HepG2 (cell line): ENCODE data around the gene RAB23. TPM values are rescaled to one million over a fixed set of nuclear protein-coding genes. Genes with fewer than 3 reads are reported as not detected.

Source experiments
- ATAC-seq: fragments of 200-7000 bp; cut with Tn5 transposase; 3 replicates; pipeline ENCODE4 v1.9.1; 2020; ENCODE audit warnings: mild to moderate bottlenecking, moderate library complexity
- BruUV-seq: library from RNA; stranded (reverse); fragments of 400-500 nt; replicated peaks from 2 replicates; lab custom pipeline; 2021; lab: Mats Ljungman, UMichigan
- CTCF ChIA-PET: fragments of 300-600 bp; formaldehyde crosslinking; extraction: SDS; loops from one replicate; lab custom pipeline; 2021; ENCODE audit warnings: low total read pairs, inconsistent platforms, low intra/inter-chr PET ratio; lab: Yijun Ruan, JAX
- POLR2A ChIA-PET: fragments of 350-600 bp; sonication (Branson Sonifier 250); formaldehyde crosslinking; loops from one replicate; lab custom pipeline; 2020; ENCODE audit warnings: antibody characterized with exemption, inconsistent platforms; lab: Yijun Ruan, JAX
- DNase-seq: peaks from one replicate; pipeline ENCODE4 v3.0.0-alpha.2; 2015; ENCODE audit warnings: low spot score
- FAIRE-seq: peaks from 3 replicates; lab custom pipeline; 2011; peaks lifted over from hg19 to GRCh38; lab: Jason Lieb, UNC
- H2AFZ ChIP-seq: one replicate; pipeline ENCODE4 v1.6.1; 2011; ENCODE audit warnings: low read length, inconsistent platforms
- H3K27ac ChIP-seq: fragments of 300-600 bp; 3 replicates; pipeline ENCODE4 v1.8.0; 2011; ENCODE audit warnings: mixed run types, mild to moderate bottlenecking, mixed read lengths, low read length, inconsistent platforms; ENCODE audit not compliant: insufficient read depth; ENCODE audit errors: extremely low read length
- H3K27me3 ChIP-seq, 2 experiments: fragments of 200-600 bp in 1 of 2; 2 replicates in 1 of 2; 3 replicates in 1 of 2; pipeline versions ENCODE4 v1.6.0 to v1.8.0; 2011; ENCODE audit warnings: low read length in 2 of 2, mild to moderate bottlenecking in 2 of 2, moderate library complexity in 2 of 2, inconsistent platforms in 1 of 2; ENCODE audit not compliant: insufficient read depth in 2 of 2, control insufficient read depth in 1 of 2
- H3K36me3 ChIP-seq, 2 experiments: fragments of 200-600 bp in 1 of 2; replicated peaks in 1 of 2; 2 replicates in 1 of 2; 3 replicates in 1 of 2; pipeline versions ENCODE4 v1.5.1 to v1.8.0; 2011; ENCODE audit warnings: low read length in 2 of 2, inconsistent platforms in 1 of 2; ENCODE audit not compliant: insufficient read depth in 2 of 2, control insufficient read depth in 1 of 2
- H3K4me1 ChIP-seq: 2 replicates; pipeline ENCODE4 v1.5.1; 2012; ENCODE audit warnings: low read length, inconsistent platforms; ENCODE audit not compliant: insufficient read depth
- H3K4me2 ChIP-seq: 2 replicates; pipeline ENCODE4 v1.6.0; 2011; ENCODE audit warnings: low read depth, low read length, inconsistent platforms
- H3K4me3 ChIP-seq, 3 experiments: fragments of 200-600 bp in 1 of 3; sonication (generic), shearing (Covaris generic) in 1 of 3; replicated peaks in 1 of 3; 2 replicates each; pipeline ENCODE4 v1.5.1; 2011 to 2016; ENCODE audit warnings: low read length in 3 of 3, inconsistent platforms in 2 of 3, low read depth in 2 of 3, mild to moderate bottlenecking in 2 of 3, control low read depth in 1 of 3, mixed read lengths in 1 of 3; ENCODE audit not compliant: insufficient read depth in 1 of 3
- H3K79me2 ChIP-seq: one replicate; pipeline ENCODE4 v1.6.1; 2011; ENCODE audit warnings: low read length, inconsistent platforms; ENCODE audit not compliant: insufficient read depth
- H3K9ac ChIP-seq: 2 replicates; pipeline ENCODE4 v1.6.0; 2011; ENCODE audit warnings: mild to moderate bottlenecking, low read depth, low read length, inconsistent platforms; ENCODE audit not compliant: insufficient read depth
- H3K9me3 ChIP-seq: 2 replicates; pipeline ENCODE4 v1.5.1; 2012; ENCODE audit warnings: mild to moderate bottlenecking, low read length
- H4K20me1 ChIP-seq: 2 replicates; pipeline ENCODE4 v1.6.0; 2011; ENCODE audit warnings: inconsistent platforms, mild to moderate bottlenecking, low read length, moderate library complexity; ENCODE audit not compliant: insufficient read depth
- BCL6 ChIP-seq: IDR thresholded peaks from 2 replicates; pipeline ENCODE4 v1.6.1; 2016; ENCODE audit warnings: missing genetic modification reagents, missing compliant biosample characterization
- EP300 ChIP-seq, 3 experiments: sonication (generic) in 1 of 3; formaldehyde crosslinking in 1 of 3; IDR thresholded peaks; 2 replicates each; pipeline versions ENCODE4 v1.5.1 to v1.6.1; 2011 to 2020; ENCODE audit warnings: low read depth in 2 of 3, low read length in 2 of 3, borderline replicate concordance in 1 of 3, improper control_type of control experiment in 1 of 3, mild to moderate bottlenecking in 1 of 3, missing genetic modification reagents in 1 of 3, moderate library complexity in 1 of 3
- FOXJ3 ChIP-seq: sonication (generic); formaldehyde crosslinking; IDR thresholded peaks from 2 replicates; pipeline ENCODE4 v1.4.0; 2020; ENCODE audit warnings: missing genetic modification reagents, mild to moderate bottlenecking, borderline replicate concordance
- GATAD2A ChIP-seq: IDR thresholded peaks from 2 replicates; pipeline ENCODE4 v1.6.1; 2016
- HCFC1 ChIP-seq: fragments of 150-350 bp; IDR thresholded peaks from 2 replicates; pipeline ENCODE4 v1.6.1; 2014; ENCODE audit warnings: low read depth, low read length
- HMGA1 ChIP-seq: sonication (generic); formaldehyde crosslinking; conservative IDR thresholded peaks from 2 replicates; pipeline ENCODE4 v1.4.0; 2020; ENCODE audit warnings: missing genetic modification reagents
- HNF4A ChIP-seq: sonication (generic); formaldehyde crosslinking; IDR thresholded peaks from 2 replicates; pipeline ENCODE4 v1.4.0; 2020; ENCODE audit warnings: missing genetic modification reagents
- MAFG ChIP-seq: sonication (generic); formaldehyde crosslinking; IDR thresholded peaks from 2 replicates; pipeline ENCODE4 v1.5.1; 2020; ENCODE audit warnings: mild to moderate bottlenecking, missing genetic modification reagents
- NCOA2 ChIP-seq: sonication (generic); formaldehyde crosslinking; IDR thresholded peaks from 2 replicates; pipeline ENCODE4 v1.8.0; 2022; ENCODE audit warnings: inconsistent platforms
- NCOR1 ChIP-seq: fragments of 200-600 bp; sonication (generic); IDR thresholded peaks from 2 replicates; pipeline ENCODE4 v1.7.0; 2017; ENCODE audit warnings: antibody characterized with exemption, low read length, borderline replicate concordance
- SATB2 ChIP-seq: sonication (generic); formaldehyde crosslinking; IDR thresholded peaks from 2 replicates; pipeline ENCODE4 v1.5.0; 2020; ENCODE audit warnings: missing genetic modification reagents
- SOX13 ChIP-seq, 3 experiments: fragments of 450-650 bp in 1 of 3; sonication (generic) in 1 of 3; formaldehyde crosslinking in 1 of 3; IDR thresholded peaks in 2 of 3; conservative IDR thresholded peaks in 1 of 3; 2 replicates each; pipeline versions ENCODE4 v1.5.0 to v1.6.1; 2016 to 2020; ENCODE audit warnings: antibody characterized with exemption in 1 of 3, mild to moderate bottlenecking in 1 of 3, missing compliant biosample characterization in 1 of 3, missing genetic modification reagents in 1 of 3, moderate library complexity in 1 of 3
- SOX5 ChIP-seq: IDR thresholded peaks from 2 replicates; pipeline ENCODE4 v1.6.1; 2016; ENCODE audit warnings: borderline replicate concordance
- SOX6 ChIP-seq, 2 experiments: fragments of 450-650 bp in 1 of 2; sonication (generic) in 1 of 2; formaldehyde crosslinking in 1 of 2; IDR thresholded peaks; 2 replicates each; pipeline versions ENCODE4 v1.4.0 to v1.6.1; 2017 to 2020; ENCODE audit warnings: antibody characterized with exemption in 1 of 2, mild to moderate bottlenecking in 1 of 2, missing genetic modification reagents in 1 of 2
- TCF7 ChIP-seq: sonication (generic); IDR thresholded peaks from 2 replicates; pipeline ENCODE4 v1.6.1; 2016; ENCODE audit warnings: antibody characterized with exemption, low read depth
- ZFX ChIP-seq: sonication (generic); formaldehyde crosslinking; IDR thresholded peaks from 2 replicates; pipeline ENCODE4 v1.4.0; 2020; ENCODE audit warnings: mild to moderate bottlenecking, low read depth, missing genetic modification reagents, moderate library complexity
- ZMYM4 ChIP-seq: sonication (generic); formaldehyde crosslinking; IDR thresholded peaks from 2 replicates; pipeline ENCODE4 v1.8.1; 2023; ENCODE audit warnings: mild to moderate bottlenecking, missing genetic modification reagents
- ZNF331 ChIP-seq: sonication (generic); formaldehyde crosslinking; IDR thresholded peaks from 2 replicates; pipeline ENCODE4 v1.4.0; 2020; ENCODE audit warnings: missing genetic modification reagents
- ZNF354B ChIP-seq: sonication (generic); formaldehyde crosslinking; IDR thresholded peaks from 2 replicates; pipeline ENCODE4 v1.8.0; 2022; ENCODE audit warnings: mild to moderate bottlenecking, missing genetic modification reagents
- ZNF556 ChIP-seq: sonication (generic); formaldehyde crosslinking; IDR thresholded peaks from 2 replicates; pipeline ENCODE4 v1.4.0; 2020; ENCODE audit warnings: mild to moderate bottlenecking, missing genetic modification reagents, borderline replicate concordance
- ZNF678 ChIP-seq: sonication (generic); formaldehyde crosslinking; IDR thresholded peaks from 2 replicates; pipeline ENCODE4 v1.4.0; 2020; ENCODE audit warnings: mild to moderate bottlenecking, missing genetic modification reagents
- ZSCAN12 ChIP-seq: sonication (generic); formaldehyde crosslinking; IDR thresholded peaks from 2 replicates; pipeline ENCODE4 v1.9.0; 2021; ENCODE audit warnings: mild to moderate bottlenecking, missing genetic modification reagents
- WGBS: methylation state at CpG from one replicate; pipeline ENCODE4 v1.1.6; 2017; ENCODE audit warnings: low lambda C conversion rate; 5-methylcytosine and 5-hydroxymethylcytosine counted together
- in situ Hi-C: cut with HindIII; loops from 2 replicates; pipeline ENCODE4 v1.10.0; 2017; ENCODE audit warnings: low pct_unique_long_range_greater_than_20kb; ENCODE audit not compliant: extremely low pct_ligation_motif_present
- intact Hi-C: fragments of 100-400 bp; cut with micrococcal nuclease; formaldehyde crosslinking; loops from one replicate; pipeline ENCODE4 v1.10.0; 2022; ENCODE audit not compliant: unreplicated experiment
- polyA plus RNA-seq, 8 experiments: library from polyadenylated mRNA; depleted of rRNA in 3 of 8; stranded (reverse) in 7 of 8; unstranded in 1 of 8; fragments of >200 nt; fragmentation: Illumina TruSeq in 4 of 8; extraction: Trizol in 4 of 8; gene quantifications; 2 replicates each; pipeline versions ENCODE4 v1.2.1 to v1.2.3, GENCODE V29; 2011 to 2016; ENCODE audit warnings: low read depth in 4 of 8, missing spikeins in 1 of 8, mixed read lengths in 1 of 8; ENCODE audit not compliant: insufficient read depth in 1 of 8
- total RNA-seq, 5 experiments: library from RNA; depleted of rRNA; stranded (reverse); fragments of >200 nt; fragmentation: Illumina TruSeq; extraction: Trizol; gene quantifications; 2 replicates each; pipeline ENCODE4 v1.2.3, GENCODE V29; 2016; ENCODE audit warnings: low read depth in 1 of 5
- TF ChIP-seq, protein P1 (sequence below): IDR thresholded peaks from 2 replicates; pipeline ENCODE4 v1.6.1; 2012; ENCODE audit warnings: inconsistent platforms
- TF ChIP-seq, protein P2 (sequence below): sonication (generic); formaldehyde crosslinking; IDR thresholded peaks from 2 replicates; pipeline ENCODE4 v1.8.0; 2022; ENCODE audit warnings: missing genetic modification reagents, mild to moderate bottlenecking, borderline replicate concordance

Gene RAB23
- total and polyA plus RNA-seq, 2 of the 13 experiments (the other 11 are each of a cell fraction or from before 2014, with no cell fraction given), result 5.5 to 16.4 TPM

DNA sequence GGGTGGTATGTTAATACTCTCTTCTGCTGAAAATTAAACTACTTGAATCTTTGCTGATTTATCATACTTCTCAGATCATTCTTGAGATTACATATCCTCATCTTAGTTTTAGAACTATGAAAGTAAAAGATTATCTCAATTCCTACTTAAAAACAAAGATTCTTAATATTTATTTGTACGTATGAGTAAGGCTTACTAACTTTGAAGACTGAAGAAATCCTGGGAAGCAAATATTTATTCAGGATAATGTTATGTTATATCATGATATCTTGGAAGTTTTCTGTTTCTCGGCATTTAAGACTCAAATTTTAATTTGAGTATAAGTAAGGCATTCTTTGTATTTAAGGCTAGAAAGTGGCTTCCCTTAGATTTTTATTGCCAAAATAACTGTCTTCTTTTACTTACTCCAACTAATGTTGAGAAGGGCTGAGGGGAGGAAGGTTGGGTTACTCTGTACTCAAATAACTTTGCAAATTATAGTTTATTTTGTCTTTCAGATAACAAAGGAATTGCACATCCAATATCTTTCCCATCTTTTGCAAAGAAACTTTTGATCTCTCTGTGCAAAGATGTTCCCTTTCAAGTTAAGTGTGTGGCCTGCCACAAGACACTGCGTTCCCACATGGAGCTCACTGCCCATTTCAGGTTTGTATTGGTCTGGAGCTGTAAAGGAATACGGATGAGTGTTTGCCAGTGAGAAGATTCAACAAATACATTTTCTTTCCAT is 80.5 kb downstream of the RAB23 start:
- peaks cover 25% of the 10 kb centered on the region for H3K4me1 ChIP-seq
- no peaks in the 10 kb centered on the region for H3K9me3 ChIP-seq
- intact Hi-C loops, result loop anchor here (2.0 kb wide), 2 partner anchors 31 to 49 kb away; partner anchors contain the start of gene BAG2
- FAIRE-seq, result peak; percentile 66
- ChIA-PET CTCF (no interaction called here), POLR2A (interaction anchor here (1.1 to 1.6 kb wide), 2 partner anchors 30 to 52 kb away, joined by 6 read pairs; partner anchors contain the start of genes BAG2 and ZNF451)
- 24% methylated on average over 4 of the region's 4 CpGs for WGBS
- peak; percentile 83 for DNase-seq
- ATAC-seq, result peak; percentile 97
- peaks cover 9 to 23% of the 10 kb centered on the region in 2 experiments for H3K36me3 ChIP-seq
- no peaks in the 10 kb centered on the region for H3K79me2 ChIP-seq
- H2AFZ ChIP-seq, result no peak overlapping the region
- no TSS peak for BruUV-seq
- H4K20me1 ChIP-seq, result no peaks in the 10 kb centered on the region
- H3K27ac ChIP-seq, result peak overlapping the region; percentile 12
- H3K4me2 ChIP-seq, result 0 out of 2 replicates have a peak overlapping the region, but pooled peaks have one; percentile 20
- H3K27me3 ChIP-seq, result no peaks in the 10 kb centered on the region
- no peak overlapping the region; a peak in 1 of 6 replicates for H3K4me3 ChIP-seq
- in situ Hi-C loops, result no loop called here
- H3K9ac ChIP-seq, result no peak overlapping the region
- TF ChIP-seq, protein P1, sequence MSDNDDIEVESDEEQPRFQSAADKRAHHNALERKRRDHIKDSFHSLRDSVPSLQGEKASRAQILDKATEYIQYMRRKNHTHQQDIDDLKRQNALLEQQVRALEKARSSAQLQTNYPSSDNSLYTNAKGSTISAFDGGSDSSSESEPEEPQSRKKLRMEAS, result 0 out of 2 replicates have a peak, but pooled peaks have one; percentile 35
- TF ChIP-seq, protein P2, sequence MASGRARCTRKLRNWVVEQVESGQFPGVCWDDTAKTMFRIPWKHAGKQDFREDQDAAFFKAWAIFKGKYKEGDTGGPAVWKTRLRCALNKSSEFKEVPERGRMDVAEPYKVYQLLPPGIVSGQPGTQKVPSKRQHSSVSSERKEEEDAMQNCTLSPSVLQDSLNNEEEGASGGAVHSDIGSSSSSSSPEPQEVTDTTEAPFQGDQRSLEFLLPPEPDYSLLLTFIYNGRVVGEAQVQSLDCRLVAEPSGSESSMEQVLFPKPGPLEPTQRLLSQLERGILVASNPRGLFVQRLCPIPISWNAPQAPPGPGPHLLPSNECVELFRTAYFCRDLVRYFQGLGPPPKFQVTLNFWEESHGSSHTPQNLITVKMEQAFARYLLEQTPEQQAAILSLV (CRISPR knock-in tag), result no peak
- TF ChIP-seq SATB2 (CRISPR knock-in tag) (no peak), SOX5 (CRISPR knock-in tag) (peak; percentile 70), ZNF678 (CRISPR knock-in tag) (no peak), EP300 (IDR thresholded peaks at IDR 0.05; ENCODE audit: low read depth in 2 of 2, low read length in 2 of 2) (peak in 1 of 2 experiments; percentile 60; a peak in 1 of 4 replicates), EP300 (CRISPR knock-in tag; IDR thresholded peaks at IDR 0.05; ENCODE audit: borderline replicate concordance) (no peak), SOX13 (IDR thresholded peaks at IDR 0.05) (peak; percentile 64; the same call in 1 of the 2 replicates), SOX13 (CRISPR knock-in tag; conservative IDR thresholded peaks at IDR 0.05 in 1 of 2, IDR thresholded peaks at IDR 0.05 in 1 of 2) (peak in 1 of 2 experiments; percentile 89; a peak in 2 of 4 replicates), ZMYM4 (0 out of 2 replicates have a peak, but pooled peaks have one; percentile 25), HCFC1 (no peak), ZNF354B (CRISPR knock-in tag) (no peak), HNF4A (CRISPR knock-in tag) (peak; percentile 59), GATAD2A (CRISPR knock-in tag) (peak; percentile 33), ZNF556 (CRISPR knock-in tag) (no peak), ZSCAN12 (no peak), MAFG (CRISPR knock-in tag) (no peak), SOX6 (IDR thresholded peaks at IDR 0.05) (no peak), SOX6 (CRISPR knock-in tag; IDR thresholded peaks at IDR 0.05) (peak; percentile 79), BCL6 (CRISPR knock-in tag) (peak; percentile 28), ZNF331 (CRISPR knock-in tag) (peak; percentile 30; the same call in 1 of the 2 replicates), HMGA1 (CRISPR knock-in tag) (no peak), FOXJ3 (CRISPR knock-in tag) (peak; percentile 70; the same call in 1 of the 2 replicates), TCF7 (peak; percentile 82), NCOA2 (CRISPR knock-in tag) (peak; percentile 65; the same call in 1 of the 2 replicates), ZFX (CRISPR knock-in tag) (no peak), NCOR1 (peak; percentile 47; the same call in 1 of the 2 replicates)
